Left lung (tissue), 10 donors: ENCODE measurements around the gene ZSCAN22. TPM values are rescaled to one million over a fixed set of nuclear protein-coding genes. Genes with fewer than 3 reads are reported as not detected.

ENCODE experiments used
- ATAC-seq: fragments of 200-7000 bp; cut with Tn5 transposase; one replicate; pipeline ENCODE4 v1.9.1; 2020; ENCODE audit warnings: moderate library complexity
- DNase-seq, 4 donors: peaks; one replicate each; pipeline ENCODE4 v3.0.0-alpha.2; 2013 to 2020
- H3K27ac ChIP-seq, 2 donors: fragments of 200-600 bp; sonication (generic) in 1 of 2; one replicate each; pipeline versions ENCODE4 v1.5.0 to v1.8.0; 2020 to 2021
- H3K27me3 ChIP-seq, 2 donors: fragments of 200-600 bp; sonication (generic) in 1 of 2; one replicate each; pipeline versions ENCODE4 v1.5.0 to v1.8.0; 2020 to 2021
- H3K36me3 ChIP-seq, 2 donors: fragments of 200-600 bp; sonication (generic) in 1 of 2; one replicate each; pipeline versions ENCODE4 v1.5.0 to v1.8.0; 2020 to 2021
- H3K4me1 ChIP-seq, 2 donors: fragments of 200-600 bp; one replicate each; pipeline ENCODE4 v1.8.0; 2021
- H3K4me3 ChIP-seq, 2 donors: fragments of 200-600 bp; sonication (generic) in 1 of 2; one replicate each; pipeline versions ENCODE4 v1.5.0 to v1.8.0; 2020 to 2021; ENCODE audit warnings: mild to moderate bottlenecking in 1 of 2
- H3K9me3 ChIP-seq, 2 donors: fragments of 200-600 bp; sonication (generic) in 1 of 2; one replicate each; pipeline versions ENCODE4 v1.5.0 to v1.8.0; 2020 to 2021
- CTCF ChIP-seq, 2 donors: fragments of 200-600 bp; sonication (generic) in 1 of 2; IDR thresholded peaks; one replicate each; pipeline versions ENCODE4 v1.5.0 to v1.8.0; 2021; ENCODE audit warnings: antibody characterized with exemption in 2 of 2
- intact Hi-C, 2 donors: fragments of 100-400 bp; cut with DNase I; formaldehyde crosslinking; loops; one replicate each; pipeline versions ENCODE4 v1.11.2 to v1.14.2; 2022
- polyA plus RNA-seq, 6 donors: library from polyadenylated mRNA; unstranded; fragments of 120-200 nt; gene quantifications; one replicate each; pipeline ENCODE4 v1.2.1, GENCODE V29; 2013; ENCODE audit not compliant: insufficient read length in 6 of 6
- total RNA-seq, 2 donors: library from RNA; stranded (reverse); fragmentation: NEBNext Ultra II Directional; extraction: Animal tissue kit (Norgen Biotek cat#: 25700); gene quantifications; one replicate each; pipeline ENCODE4 v1.2.1, GENCODE V29; 2021
- donor health status: DM: no; HTN: yes; CAD: no.
- donor health status: DM: no; HTN: no; CAD: no.

ZSCAN22 gene
- total and polyA plus RNA-seq, 8 donors: 3.4 to 5.0 (median 4.0) TPM

- peaks cover 0 to 32% of the 10 kb centered on the region in 2 donors for H3K4me1 ChIP-seq
- no peak for DNase-seq
- H3K4me3 ChIP-seq: no peak overlapping the region
- ATAC-seq: no peak
- intact Hi-C loops: no loop called here
- TF ChIP-seq CTCF (IDR thresholded peaks at IDR 0.05): no peak
- H3K27me3 ChIP-seq: peaks cover 39 to 96% of the 10 kb centered on the region in 2 donors
- H3K9me3 ChIP-seq: no peaks in the 10 kb centered on the region
- H3K36me3 ChIP-seq: peaks cover 0 to 5% of the 10 kb centered on the region in 2 donors
- no peak overlapping the region for H3K27ac ChIP-seq
Observed at GRCh38 chr19:58351558-58351878, 24.7 kb downstream of the ZSCAN22 start.

GRCh38 chr19:58351990-58352755 lies 25.4 kb downstream of the ZSCAN22 start:
- H3K36me3 ChIP-seq: peaks cover 0 to 5% of the 10 kb centered on the region in 2 donors
- no peak overlapping the region for H3K27ac ChIP-seq
- no peak for TF ChIP-seq CTCF (IDR thresholded peaks at IDR 0.05)
- DNase-seq: no peak
- no peak overlapping the region for H3K4me3 ChIP-seq
- intact Hi-C loops: no loop called here
- no peaks in the 10 kb centered on the region for H3K9me3 ChIP-seq
- H3K27me3 ChIP-seq: peaks cover 40 to 96% of the 10 kb centered on the region in 2 donors
- peaks cover 0 to 36% of the 10 kb centered on the region in 2 donors for H3K4me1 ChIP-seq
- ATAC-seq: no peak

GRCh38 chr19:58352760-58353671 lies 26.2 kb downstream of the ZSCAN22 start, which contains the start of gene A1BG:
Gene A1BG (minus strand): TSS chr19:58353492. CDS start chr19:58353437, 55 bp downstream.
- Histone ChIP-seq H3K9me3 (no peaks in the 10 kb centered on the region), H3K27ac (no peak within 1 kb of the TSS), H3K36me3 (peaks cover 0 to 5% of the 10 kb centered on the region in 2 donors), H3K4me3 (no peak within 1 kb of the TSS), H3K27me3 (peaks cover 39 to 96% of the 10 kb centered on the region in 2 donors), H3K4me1 (peaks cover 0 to 35% of the 10 kb centered on the region in 2 donors)
- intact Hi-C loops: no loop called here
- ATAC-seq (no peak), DNase-seq (no peak)
- TF ChIP-seq CTCF (IDR thresholded peaks at IDR 0.05): no peak

GRCh38 chr19:58353717-58354477 lies 27.1 kb downstream of the ZSCAN22 start:
- Histone ChIP-seq H3K27ac (no peak overlapping the region), H3K36me3 (peaks cover 0 to 5% of the 10 kb centered on the region in 2 donors), H3K27me3 (peaks cover 31 to 89% of the 10 kb centered on the region in 2 donors), H3K9me3 (no peaks in the 10 kb centered on the region), H3K4me3 (no peak overlapping the region), H3K4me1 (peaks cover 0 to 26% of the 10 kb centered on the region in 2 donors)
- intact Hi-C loops: no loop called here
- ATAC-seq: no peak
- no peak for TF ChIP-seq CTCF (IDR thresholded peaks at IDR 0.05)
- no peak for DNase-seq
